Keratinocyte (primary cell): Measurements from ENCODE around the gene ZNF674. TPM values are rescaled to one million over a fixed set of nuclear protein-coding genes. Genes with fewer than 3 reads are reported as not detected.

ENCODE experiments used
- DNase-seq: peaks from one replicate; pipeline ENCODE4 v3.0.0-alpha.2; 2011; ENCODE audit warnings: low read depth, missing footprints, low spot score
- FAIRE-seq: peaks from 2 replicates; lab custom pipeline; 2011; peaks lifted over from hg19 to GRCh38; lab: Jason Lieb, UNC
- H2AFZ ChIP-seq: 2 replicates; pipeline ENCODE4 v1.6.0; 2012; ENCODE audit warnings: low read length, control low read depth, inconsistent platforms; ENCODE audit not compliant: control insufficient read depth
- H3K27ac ChIP-seq: 2 replicates; pipeline ENCODE4 v1.5.1; 2011; ENCODE audit warnings: low read length; ENCODE audit not compliant: control insufficient read depth, insufficient read depth
- H3K27me3 ChIP-seq: 3 replicates; pipeline ENCODE4 v1.6.0; 2011; ENCODE audit warnings: low read length; ENCODE audit not compliant: control insufficient read depth, insufficient read depth; ENCODE audit errors: extremely low read depth
- H3K36me3 ChIP-seq, 2 experiments: 2 replicates in 1 of 2; 3 replicates in 1 of 2; pipeline ENCODE4 v1.5.1; 2011; ENCODE audit warnings: low read length in 2 of 2, mild to moderate bottlenecking in 1 of 2; ENCODE audit not compliant: control insufficient read depth in 2 of 2, insufficient read depth in 2 of 2; ENCODE audit errors: extremely low read depth in 1 of 2
- H3K4me1 ChIP-seq: 3 replicates; pipeline ENCODE4 v1.5.1; 2011; ENCODE audit warnings: low read length; ENCODE audit not compliant: control insufficient read depth, insufficient read depth; ENCODE audit errors: extremely low read depth
- H3K4me2 ChIP-seq: 3 replicates; pipeline ENCODE4 v1.6.0; 2011; ENCODE audit warnings: low read depth, low read length; ENCODE audit not compliant: control insufficient read depth, insufficient read depth; ENCODE audit errors: extremely low read depth
- H3K4me3 ChIP-seq, 3 experiments: fragments of 200-600 bp in 1 of 3; sonication (generic) in 1 of 3; 2 replicates in 2 of 3; 3 replicates in 1 of 3; pipeline ENCODE4 v1.5.1; 2011 to 2016; ENCODE audit warnings: low read length in 3 of 3, mild to moderate bottlenecking in 3 of 3, control low read depth in 2 of 3, inconsistent platforms in 1 of 3, low read depth in 1 of 3, mixed read lengths in 1 of 3, mixed run types in 1 of 3, moderate library complexity in 1 of 3; ENCODE audit not compliant: control insufficient read depth in 2 of 3, insufficient read depth in 2 of 3; ENCODE audit errors: extremely low read depth in 1 of 3
- H3K79me2 ChIP-seq: 2 replicates; pipeline ENCODE4 v1.6.0; 2012; ENCODE audit warnings: low read length; ENCODE audit not compliant: control insufficient read depth, insufficient read depth
- H3K9ac ChIP-seq: 3 replicates; pipeline ENCODE4 v1.6.0; 2011; ENCODE audit warnings: low read length; ENCODE audit not compliant: control insufficient read depth, insufficient read depth; ENCODE audit errors: extremely low read depth
- H3K9me1 ChIP-seq: 3 replicates; pipeline ENCODE4 v1.6.0; 2011; ENCODE audit warnings: low read length; ENCODE audit not compliant: control insufficient read depth, insufficient read depth; ENCODE audit errors: extremely low read depth
- H3K9me3 ChIP-seq: 2 replicates; pipeline ENCODE4 v1.5.1; 2012; ENCODE audit warnings: low read depth, low read length; ENCODE audit not compliant: control insufficient read depth
- H4K20me1 ChIP-seq: 3 replicates; pipeline ENCODE4 v1.6.0; 2011; ENCODE audit warnings: low read length; ENCODE audit not compliant: control insufficient read depth, insufficient read depth; ENCODE audit errors: extremely low read depth
- CTCF ChIP-seq, 3 experiments: IDR thresholded peaks in 1 of 3; conservative IDR thresholded peaks in 1 of 3; optimal IDR thresholded peaks in 1 of 3; 2 replicates in 2 of 3; 3 replicates in 1 of 3; pipeline versions ENCODE3 to v1.5.1; 2011; ENCODE audit warnings: low read length in 3 of 3, mild to moderate bottlenecking in 3 of 3, moderate library complexity in 2 of 3, control low read depth in 1 of 3, inconsistent platforms in 1 of 3; ENCODE audit not compliant: insufficient read depth in 2 of 3; ENCODE audit errors: extremely low read depth in 1 of 3
- EZH2 ChIP-seq: IDR thresholded peaks from one replicate; pipeline ENCODE4 v1.6.1; 2012; ENCODE audit warnings: inconsistent platforms, mild to moderate bottlenecking, low read length, moderate library complexity
- dilution Hi-C: fragments of 300-500 bp; cut with MboI; formaldehyde crosslinking; loops from one replicate; pipeline ENCODE4 v1.7.0; 2020; ENCODE audit warnings: low sequenced_read_pairs; ENCODE audit not compliant: extremely low pct_ligation_motif_present
- polyA plus RNA-seq, 5 experiments: library from polyadenylated mRNA; depleted of rRNA in 3 of 5; stranded (reverse) in 3 of 5; stranded (forward) in 1 of 5; unstranded in 1 of 5; fragments of >200 nt; gene quantifications; 1 replicate in 1 of 5; 2 replicates in 3 of 5; 3 replicates in 1 of 5; pipeline versions ENCODE4 v1.2.1 to v1.2.3, GENCODE V29; 2011 to 2012; ENCODE audit warnings: missing spikeins in 2 of 5, low read depth in 1 of 5, low replicate concordance in 1 of 5

ZNF674 gene
- polyA plus RNA-seq, 1 donor (not counting 4 experiments of a cell fraction or from before 2014, with no cell fraction given): 2.1 TPM

- Histone ChIP-seq H3K4me1 (peaks cover 13% of the 10 kb centered on the region), H3K79me2 (no peaks in the 10 kb centered on the region), H4K20me1 (no peaks in the 10 kb centered on the region), H3K9me3 (no peaks in the 10 kb centered on the region), H2AFZ (no peak overlapping the region), H3K4me3 (no peak overlapping the region), H3K9ac (no peak overlapping the region), H3K9me1 (no peaks in the 10 kb centered on the region), H3K36me3 (no peaks in the 10 kb centered on the region), H3K27ac (no peak overlapping the region), H3K27me3 (no peaks in the 10 kb centered on the region), H3K4me2 (no peak overlapping the region)
- no peak for DNase-seq
- dilution Hi-C loops: no loop called here
- no peak for FAIRE-seq
- TF ChIP-seq CTCF (optimal IDR thresholded peaks at IDR 0.05 in 1 of 3, IDR thresholded peaks at IDR 0.05 in 1 of 3, conservative IDR thresholded peaks at IDR 0.05 in 1 of 3; ENCODE audit: extremely low read depth in 1 of 3, insufficient read depth in 2 of 3, low read length in 3 of 3) (no peak), EZH2 (no peak)
Observed at GRCh38 chrX:46577221-46578005, 32.2 kb upstream of the ZNF674 start.

- FAIRE-seq: no peak
- H3K9me3 ChIP-seq: no peaks in the 10 kb centered on the region
- no peak overlapping the region for H3K27ac ChIP-seq
- peaks cover 7% of the 10 kb centered on the region for H3K4me1 ChIP-seq
- H3K4me3 ChIP-seq: no peak overlapping the region
- no peak overlapping the region for H3K4me2 ChIP-seq
- no peaks in the 10 kb centered on the region for H4K20me1 ChIP-seq
- no peak overlapping the region for H2AFZ ChIP-seq
- H3K9ac ChIP-seq: no peak overlapping the region
- no peaks in the 10 kb centered on the region for H3K27me3 ChIP-seq
- H3K79me2 ChIP-seq: no peaks in the 10 kb centered on the region
- no peaks in the 10 kb centered on the region for H3K9me1 ChIP-seq
- H3K36me3 ChIP-seq: no peaks in the 10 kb centered on the region
- dilution Hi-C loops: no loop called here
- no peak for TF ChIP-seq CTCF (optimal IDR thresholded peaks at IDR 0.05 in 1 of 3, IDR thresholded peaks at IDR 0.05 in 1 of 3, conservative IDR thresholded peaks at IDR 0.05 in 1 of 3; ENCODE audit: extremely low read depth in 1 of 3, insufficient read depth in 2 of 3, low read length in 3 of 3)
- no peak for TF ChIP-seq EZH2
- no peak for DNase-seq
Observed at GRCh38 chrX:46576458-46576857, 31.2 kb upstream of the ZNF674 start.
